ENCODE data around the gene NBPF1.
"Not testable (repeated sequence)": the region's sequence is repeated elsewhere in the genome, so short reads cannot be mapped to it uniquely, and the experiment has no call there.

GRCh38 chr1:16609761-16610160 lies 3.6 kb downstream of the NBPF1 start:
- not testable (repeated sequence) for TF ChIP-seq CTCF (IDR thresholded peaks at IDR 0.05; ENCODE audit: low read length); EZH2 (IDR thresholded peaks at IDR 0.05; ENCODE audit: borderline replicate concordance, low read length)

All from OCI-LY1 (cell line).